ENCODE results near the gene TNS3.

- TF ChIP-seq CTCF (IDR thresholded peaks at IDR 0.05; ENCODE audit: low read depth, low read length) = no peak
- TF ChIP-seq POLR2A (IDR thresholded peaks at IDR 0.05; ENCODE audit: extremely low read depth, insufficient read length) = no peak
- TF ChIP-seq MYC (IDR thresholded peaks at IDR 0.05; ENCODE audit: low read depth, low read length) = no peak
Measured at GRCh38 chr7:47282790-47283496, 299.0 kb downstream of the TNS3 start.
